H1 (cell line): ENCODE measurements around the gene ALG2. TPM values are rescaled to one million over a fixed set of nuclear protein-coding genes. Genes with fewer than 3 reads are reported as not detected.

ENCODE experiments used
- CTCF ChIA-PET: fragments of 300-600 bp; sonication (Branson Sonifier 250); formaldehyde crosslinking; loops from one replicate; lab custom pipeline; 2021; ENCODE audit not compliant: partially characterized antibody; lab: Charles Lee
- POLR2A ChIA-PET: fragments of 300-600 bp; sonication (Branson Sonifier 250); formaldehyde crosslinking; loops from one replicate; lab custom pipeline; 2021; ENCODE audit warnings: inconsistent platforms; ENCODE audit not compliant: partially characterized antibody; lab: Charles Lee
- DNase-seq, 2 experiments: peaks; one replicate each; pipeline versions ENCODE4 v3.0.0 to v3.0.0-alpha.2; 2010 to 2022; ENCODE audit warnings: low spot score in 2 of 2, low read depth in 1 of 2, mixed read lengths in 1 of 2
- FAIRE-seq: peaks from 2 replicates; lab custom pipeline; 2011; peaks lifted over from hg19 to GRCh38; lab: Jason Lieb, UNC
- H2AFZ ChIP-seq: 2 replicates; pipeline ENCODE4 v1.8.1; 2012; ENCODE audit warnings: low read length, inconsistent platforms
- H2AK5ac ChIP-seq: 2 replicates; pipeline ENCODE4 v1.6.1; 2013; ENCODE audit warnings: low read depth, low read length
- H2BK120ac ChIP-seq: replicated peaks from 2 replicates; pipeline ENCODE3; 2013; ENCODE audit warnings: low read depth, low read length, inconsistent platforms
- H2BK12ac ChIP-seq: 2 replicates; pipeline ENCODE4 v1.6.1; 2013; ENCODE audit warnings: low read depth, low read length
- H2BK15ac ChIP-seq: 2 replicates; pipeline ENCODE4 v1.6.1; 2013; ENCODE audit warnings: low read length
- H2BK20ac ChIP-seq: 2 replicates; pipeline ENCODE4 v1.6.1; 2013; ENCODE audit warnings: low read length
- H2BK5ac ChIP-seq: 2 replicates; pipeline ENCODE4 v1.6.1; 2013; ENCODE audit warnings: low read depth, low read length
- H3K14ac ChIP-seq: 2 replicates; pipeline ENCODE4 v1.6.1; 2013; ENCODE audit warnings: inconsistent platforms; ENCODE audit not compliant: insufficient read length
- H3K18ac ChIP-seq: 2 replicates; pipeline ENCODE4 v1.6.1; 2013; ENCODE audit warnings: low read length; ENCODE audit errors: extremely low read depth
- H3K23ac ChIP-seq: 2 replicates; pipeline ENCODE4 v1.6.1; 2013; ENCODE audit warnings: inconsistent platforms; ENCODE audit not compliant: insufficient read length
- H3K23me2 ChIP-seq: 2 replicates; pipeline ENCODE4 v1.6.1; 2013; ENCODE audit warnings: low read depth, low read length
- H3K27ac ChIP-seq: 2 replicates; pipeline ENCODE4 v1.6.1; 2011; ENCODE audit warnings: low read depth, low read length, inconsistent platforms
- H3K27me3 ChIP-seq, 4 experiments: replicated peaks in 1 of 4; 1 replicate in 1 of 4; 2 replicates in 3 of 4; pipeline versions ENCODE4 v1.6.1 to v1.8.1; 2011 to 2013; ENCODE audit warnings: low read length in 3 of 4, mild to moderate bottlenecking in 3 of 4, inconsistent platforms in 2 of 4, mixed read lengths in 2 of 4, moderate library complexity in 1 of 4; ENCODE audit not compliant: control insufficient read depth in 3 of 4, insufficient read depth in 3 of 4; ENCODE audit errors: extremely low read depth in 1 of 4
- H3K36me3 ChIP-seq, 4 experiments: 2 replicates each; pipeline versions ENCODE4 v1.6.1 to v1.8.1; 2011 to 2013; ENCODE audit warnings: mild to moderate bottlenecking in 4 of 4, low read length in 3 of 4, moderate library complexity in 2 of 4, control low read depth in 1 of 4, inconsistent platforms in 1 of 4; ENCODE audit not compliant: insufficient read depth in 4 of 4, control insufficient read depth in 2 of 4
- H3K4ac ChIP-seq: replicated peaks from 2 replicates; pipeline ENCODE3; 2013; ENCODE audit warnings: low read length, low read depth, mixed read lengths, inconsistent platforms; ENCODE audit not compliant: insufficient read length
- H3K4me1 ChIP-seq, 4 experiments: replicated peaks in 1 of 4; 1 replicate in 1 of 4; 2 replicates in 3 of 4; pipeline versions ENCODE4 v1.6.1 to v1.8.1; 2011 to 2013; ENCODE audit warnings: low read length in 3 of 4, inconsistent platforms in 2 of 4, mixed read lengths in 1 of 4; ENCODE audit not compliant: insufficient read depth in 4 of 4, control insufficient read depth in 3 of 4
- H3K4me2 ChIP-seq, 2 experiments: 2 replicates each; pipeline versions ENCODE4 v1.6.1 to v1.8.1; 2011 to 2013; ENCODE audit warnings: low read depth in 2 of 2, low read length in 2 of 2, control low read depth in 1 of 2, inconsistent platforms in 1 of 2, mild to moderate bottlenecking in 1 of 2; ENCODE audit not compliant: insufficient read depth in 1 of 2
- H3K4me3 ChIP-seq, 4 experiments: fragments of 200-600, 300-600 bp in 1 of 4; sonication (generic), shearing (Covaris generic), sonication (Bioruptor Twin) in 1 of 4; 2 replicates each; pipeline versions ENCODE4 v1.5.1 to v1.8.1; 2011 to 2016; ENCODE audit warnings: low read length in 4 of 4, low read depth in 3 of 4, control low read depth in 2 of 4, inconsistent platforms in 2 of 4, mild to moderate bottlenecking in 2 of 4, mixed read lengths in 1 of 4, moderate library complexity in 1 of 4; ENCODE audit not compliant: insufficient read depth in 2 of 4; ENCODE audit errors: extremely low read depth in 1 of 4
- H3K56ac ChIP-seq: replicated peaks from 2 replicates; pipeline ENCODE3; 2013; ENCODE audit warnings: low read depth, mild to moderate bottlenecking, mixed read lengths, low read length, inconsistent platforms; ENCODE audit not compliant: insufficient read length
- H3K79me1 ChIP-seq: 2 replicates; pipeline ENCODE4 v1.6.1; 2013; ENCODE audit warnings: low read depth, low read length, control low read depth
- H3K79me2 ChIP-seq, 2 experiments: 2 replicates each; pipeline versions ENCODE4 v1.6.1 to v1.8.1; 2012 to 2013; ENCODE audit warnings: low read length in 2 of 2, mild to moderate bottlenecking in 2 of 2, inconsistent platforms in 1 of 2; ENCODE audit not compliant: insufficient read depth in 2 of 2, control insufficient read depth in 1 of 2
- H3K9ac ChIP-seq, 4 experiments: replicated peaks in 1 of 4; 1 replicate in 1 of 4; 2 replicates in 3 of 4; pipeline versions ENCODE4 v1.6.1 to v1.8.1; 2011 to 2013; ENCODE audit warnings: low read depth in 3 of 4, low read length in 3 of 4, control low read depth in 2 of 4, mild to moderate bottlenecking in 2 of 4, moderate library complexity in 2 of 4, inconsistent platforms in 1 of 4; ENCODE audit errors: extremely low read depth in 1 of 4
- H3K9me3 ChIP-seq, 2 experiments: 2 replicates each; pipeline versions ENCODE4 v1.6.1 to v1.8.1; 2012 to 2013; ENCODE audit warnings: mild to moderate bottlenecking in 2 of 2, moderate library complexity in 2 of 2, control low read depth in 1 of 2, inconsistent platforms in 1 of 2, low read depth in 1 of 2, low read length in 1 of 2, mixed read lengths in 1 of 2; ENCODE audit not compliant: insufficient read depth in 2 of 2
- H4K20me1 ChIP-seq, 2 experiments: replicated peaks in 1 of 2; 2 replicates each; pipeline versions ENCODE3 to v1.8.1; 2011 to 2013; ENCODE audit warnings: inconsistent platforms in 2 of 2, low read length in 2 of 2, mild to moderate bottlenecking in 1 of 2; ENCODE audit not compliant: insufficient read depth in 2 of 2, control insufficient read depth in 1 of 2
- H4K5ac ChIP-seq: 2 replicates; pipeline ENCODE4 v1.6.1; 2013; ENCODE audit warnings: low read length, low read depth, mixed read lengths, inconsistent platforms; ENCODE audit not compliant: insufficient read length
- H4K8ac ChIP-seq: 2 replicates; pipeline ENCODE4 v1.8.0; 2013; ENCODE audit warnings: mild to moderate bottlenecking, moderate library complexity, low read length, inconsistent platforms; ENCODE audit not compliant: insufficient read depth; ENCODE audit errors: extremely low read depth
- H4K91ac ChIP-seq: replicated peaks from 2 replicates; pipeline ENCODE3; 2013; ENCODE audit warnings: low read length, mixed read lengths, inconsistent platforms; ENCODE audit not compliant: insufficient read length
- CTCF ChIP-seq, 3 experiments: IDR thresholded peaks; 1 replicate in 2 of 3; 2 replicates in 1 of 3; pipeline versions ENCODE4 v1.5.1 to v1.6.1; 2011; ENCODE audit warnings: low read length in 3 of 3, mild to moderate bottlenecking in 3 of 3, inconsistent platforms in 2 of 3, low read depth in 1 of 3, moderate library complexity in 1 of 3; ENCODE audit not compliant: insufficient read depth in 1 of 3; ENCODE audit errors: control extremely low read depth in 1 of 3
- GTF2F1 ChIP-seq: IDR thresholded peaks from 2 replicates; pipeline ENCODE4 v1.6.1; 2012; ENCODE audit warnings: low read depth, low read length, improper control_type of control experiment, borderline replicate concordance
- NANOG ChIP-seq: IDR thresholded peaks from 2 replicates; pipeline ENCODE4 v1.6.1; 2011; ENCODE audit warnings: low read length, low read depth, mild to moderate bottlenecking, inconsistent platforms; ENCODE audit not compliant: insufficient read depth, poor library complexity, severe bottlenecking
- SP2 ChIP-seq: IDR thresholded peaks from 2 replicates; pipeline ENCODE4 v1.6.1; 2012; ENCODE audit warnings: mild to moderate bottlenecking, low read length, inconsistent platforms
- TCF12 ChIP-seq: IDR thresholded peaks from 2 replicates; pipeline ENCODE4 v1.6.1; 2011; ENCODE audit warnings: low read depth, mild to moderate bottlenecking, low read length
- WGBS, 2 experiments: shearing (Covaris generic) in 1 of 2; methylation state at CpG; one replicate each; pipeline versions ENCODE4 v1.1.6 to v1.1.7; 2013 to 2015; ENCODE audit warnings: low lambda C conversion rate in 2 of 2, mixed read lengths in 2 of 2, inconsistent platforms in 1 of 2, low coverage in 1 of 2, missing lambda C conversion rate in 1 of 2; ENCODE audit not compliant: insufficient replicate concordance in 2 of 2, insufficient coverage in 1 of 2, insufficient read length in 1 of 2; ENCODE audit errors: extremely low coverage in 1 of 2, missing lambda C conversion rate in 1 of 2; 5-methylcytosine and 5-hydroxymethylcytosine counted together
- polyA plus RNA-seq, 7 experiments: library from polyadenylated mRNA; depleted of rRNA in 3 of 7; stranded (reverse) in 5 of 7; unstranded in 2 of 7; fragments of >200 nt in 5 of 7; fragments of 200-250 nt in 2 of 7; gene quantifications; 1 replicate in 5 of 7; 2 replicates in 1 of 7; 4 replicates in 1 of 7; pipeline versions ENCODE4 v1.2.1 to v1.2.3, GENCODE V29; 2011 to 2013; ENCODE audit warnings: missing spikeins in 2 of 7, mixed read lengths in 2 of 7
- total RNA-seq: library from RNA; stranded (reverse); fragmentation: NEBNext Ultra II Directional; extraction: Animal tissue kit (Norgen Biotek cat#: 25700); gene quantifications from 2 replicates; pipeline ENCODE4 v1.2.1, GENCODE V29; 2021

The ALG2 gene
- total and polyA plus RNA-seq, 2 of the 8 experiments (the other 6 are each of a cell fraction or from before 2014, with no cell fraction given): 27.1 to 30.7 TPM

GRCh38 chr9:99172124-99173091 is 49.3 kb downstream of the ALG2 start:
- Histone ChIP-seq H3K23me2 (peaks cover 4% of the 10 kb centered on the region; the same call in 1 of the 2 replicates), H3K56ac (no peak overlapping the region), H4K8ac (no peak overlapping the region), H3K4me1 (peaks cover 9 to 29% (median 18%) of the 10 kb centered on the region in 4 experiments), H3K36me3 (no peaks in the 10 kb centered on the region), H2AK5ac (no peak overlapping the region), H4K91ac (no peak overlapping the region), H3K27me3 (no peaks in the 10 kb centered on the region; a peak in 1 of 7 replicates), H3K14ac (no peak overlapping the region), H3K4me2 (0 out of 4 replicates have a peak overlapping the region, but pooled peaks of 1 of the 2 experiments have one; percentile 4), H3K23ac (no peak overlapping the region), H2BK12ac (no peak overlapping the region), H3K79me2 (no peaks in the 10 kb centered on the region), H3K79me1 (no peaks in the 10 kb centered on the region), H3K9me3 (no peaks in the 10 kb centered on the region), H2BK15ac (no peak overlapping the region), H2BK20ac (no peak overlapping the region), H2BK5ac (no peak overlapping the region), H3K18ac (no peak overlapping the region; the same call in 1 of the 2 replicates), H3K4ac (no peak overlapping the region), H3K9ac (no peak overlapping the region), H2AFZ (no peak overlapping the region), H3K27ac (no peak overlapping the region), H4K5ac (no peak overlapping the region), H3K4me3 (no peak overlapping the region)
- no peak for DNase-seq
- peak; percentile 42 for FAIRE-seq
- 62% methylated on average over 10 of the region's 10 CpGs; no CpG with 5 or more reads in 1 of the 2 experiments for WGBS, 2 experiments
- CTCF ChIA-PET: interaction anchor here (0.6 to 5.3 kb wide), 11 partner anchors 9 to 1291 kb away, joined by 3 to 41 read pairs (median 3); no protein-coding TSS in a partner anchor
- TF ChIP-seq NANOG (no peak), CTCF (IDR thresholded peaks at IDR 0.05; ENCODE audit: control extremely low read depth in 1 of 3, insufficient read depth in 1 of 3, low read depth in 1 of 3, low read length in 3 of 3) (no peak), TCF12 (0 out of 2 replicates have a peak, but pooled peaks have one; percentile 25), GTF2F1 (no peak), SP2 (no peak)
- TF ChIP-seq, all 59 proteins: peak for 1
- no peak overlapping the region for H2BK120ac ChIP-seq
- POLR2A ChIA-PET: interaction anchor here (0.8 kb wide), 1 partner anchor 49 kb away, joined by 5 read pairs; the partner anchor contains the start of genes ALG2 and SEC61B
- no peaks in the 10 kb centered on the region for H4K20me1 ChIP-seq
